GM13977 (cell line): ENCODE data around the gene KLF14.

Experiments used
- DNase-seq: peaks from one replicate; pipeline ENCODE4 v3.0.0; 2012; ENCODE audit warnings: low spot score
- in situ Hi-C: fragments of 300-500 bp; cut with MboI; formaldehyde crosslinking; loops from one replicate; pipeline ENCODE4 v1.12.0; 2022; ENCODE audit warnings: low sequenced_read_pairs, low pct_unique_long_range_greater_than_20kb, mixed read lengths, inconsistent platforms; ENCODE audit not compliant: unreplicated experiment
- TF ChIP-seq, protein P1 (sequence below): IDR thresholded peaks from 2 replicates; pipeline ENCODE4 v1.5.1; 2012; ENCODE audit warnings: mild to moderate bottlenecking, control low read depth; ENCODE audit not compliant: insufficient read depth; ENCODE audit errors: extremely low read depth, missing control alignments

The KLF14 gene

DNA sequence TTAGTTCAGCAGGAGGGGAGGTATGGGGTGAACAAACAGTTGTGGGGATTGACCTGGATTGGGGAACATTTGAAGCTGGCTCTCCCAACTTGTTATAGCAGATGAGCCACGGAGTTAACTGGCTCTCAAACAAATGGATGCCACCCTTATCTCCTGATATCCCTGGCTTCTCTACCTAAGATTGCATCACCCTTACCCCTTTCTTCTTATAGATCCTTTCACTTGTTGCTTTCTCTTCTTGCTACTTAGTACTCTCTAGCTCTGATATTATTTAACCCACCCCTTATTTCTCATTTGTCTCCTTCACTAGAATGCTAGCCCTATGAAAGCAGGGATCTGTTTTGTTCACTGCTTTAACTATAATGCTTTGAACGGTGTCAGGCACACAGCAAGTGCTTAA, 22.3 kb upstream of the KLF14 start:
- DNase-seq: no peak
- in situ Hi-C loops: loop anchor here (10.0 kb wide), 1 partner anchor 692 kb away; no protein-coding TSS in a partner anchor
- TF ChIP-seq, protein P1, sequence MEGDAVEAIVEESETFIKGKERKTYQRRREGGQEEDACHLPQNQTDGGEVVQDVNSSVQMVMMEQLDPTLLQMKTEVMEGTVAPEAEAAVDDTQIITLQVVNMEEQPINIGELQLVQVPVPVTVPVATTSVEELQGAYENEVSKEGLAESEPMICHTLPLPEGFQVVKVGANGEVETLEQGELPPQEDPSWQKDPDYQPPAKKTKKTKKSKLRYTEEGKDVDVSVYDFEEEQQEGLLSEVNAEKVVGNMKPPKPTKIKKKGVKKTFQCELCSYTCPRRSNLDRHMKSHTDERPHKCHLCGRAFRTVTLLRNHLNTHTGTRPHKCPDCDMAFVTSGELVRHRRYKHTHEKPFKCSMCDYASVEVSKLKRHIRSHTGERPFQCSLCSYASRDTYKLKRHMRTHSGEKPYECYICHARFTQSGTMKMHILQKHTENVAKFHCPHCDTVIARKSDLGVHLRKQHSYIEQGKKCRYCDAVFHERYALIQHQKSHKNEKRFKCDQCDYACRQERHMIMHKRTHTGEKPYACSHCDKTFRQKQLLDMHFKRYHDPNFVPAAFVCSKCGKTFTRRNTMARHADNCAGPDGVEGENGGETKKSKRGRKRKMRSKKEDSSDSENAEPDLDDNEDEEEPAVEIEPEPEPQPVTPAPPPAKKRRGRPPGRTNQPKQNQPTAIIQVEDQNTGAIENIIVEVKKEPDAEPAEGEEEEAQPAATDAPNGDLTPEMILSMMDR: no peak

DNA sequence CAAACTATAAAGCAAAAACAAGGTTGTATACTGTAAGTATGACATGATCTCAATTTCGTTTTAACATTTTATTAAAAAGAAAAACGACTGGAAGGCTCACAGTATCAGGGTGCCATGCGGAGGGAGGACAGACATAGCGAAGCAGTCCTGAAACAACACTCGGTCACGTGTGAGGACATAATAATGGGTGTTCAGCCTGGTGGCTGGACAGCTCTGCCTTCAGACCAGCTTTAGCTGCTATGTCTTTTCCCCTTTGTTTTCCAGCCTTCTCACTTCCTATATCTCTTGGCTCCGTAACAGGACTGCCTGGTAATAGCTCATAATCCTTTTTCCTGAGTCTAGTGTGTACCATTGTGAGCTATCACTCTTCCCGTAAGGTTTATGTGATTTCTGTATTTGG, 18.4 kb upstream of the KLF14 start:
- TF ChIP-seq, protein P1: no peak
- no peak for DNase-seq
- in situ Hi-C loops: loop anchor here (10.0 kb wide), 1 partner anchor 688 kb away; no protein-coding TSS in a partner anchor

DNA sequence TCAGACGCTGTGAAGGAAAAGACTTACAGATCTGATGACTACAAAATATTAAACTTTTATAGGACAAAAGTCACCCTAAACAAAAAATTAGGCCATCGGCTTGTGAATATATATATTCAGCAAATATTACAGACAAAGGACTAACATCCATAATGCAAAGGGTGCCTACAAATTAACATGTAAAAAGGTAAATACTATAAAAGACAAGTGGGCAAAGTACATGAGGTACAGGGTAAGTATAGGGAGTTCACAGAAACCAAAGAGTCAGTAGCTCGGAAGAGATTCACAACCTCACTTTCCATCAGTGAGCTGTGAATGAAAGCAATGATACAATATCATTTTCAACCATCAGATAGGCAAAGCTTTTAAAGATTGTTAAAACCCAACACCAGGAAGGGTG, 16.7 kb upstream of the KLF14 start:
- DNase-seq: no peak
- TF ChIP-seq, protein P1: no peak
- in situ Hi-C loops: loop anchor here (10.0 kb wide), 1 partner anchor 686 kb away; no protein-coding TSS in a partner anchor

DNA sequence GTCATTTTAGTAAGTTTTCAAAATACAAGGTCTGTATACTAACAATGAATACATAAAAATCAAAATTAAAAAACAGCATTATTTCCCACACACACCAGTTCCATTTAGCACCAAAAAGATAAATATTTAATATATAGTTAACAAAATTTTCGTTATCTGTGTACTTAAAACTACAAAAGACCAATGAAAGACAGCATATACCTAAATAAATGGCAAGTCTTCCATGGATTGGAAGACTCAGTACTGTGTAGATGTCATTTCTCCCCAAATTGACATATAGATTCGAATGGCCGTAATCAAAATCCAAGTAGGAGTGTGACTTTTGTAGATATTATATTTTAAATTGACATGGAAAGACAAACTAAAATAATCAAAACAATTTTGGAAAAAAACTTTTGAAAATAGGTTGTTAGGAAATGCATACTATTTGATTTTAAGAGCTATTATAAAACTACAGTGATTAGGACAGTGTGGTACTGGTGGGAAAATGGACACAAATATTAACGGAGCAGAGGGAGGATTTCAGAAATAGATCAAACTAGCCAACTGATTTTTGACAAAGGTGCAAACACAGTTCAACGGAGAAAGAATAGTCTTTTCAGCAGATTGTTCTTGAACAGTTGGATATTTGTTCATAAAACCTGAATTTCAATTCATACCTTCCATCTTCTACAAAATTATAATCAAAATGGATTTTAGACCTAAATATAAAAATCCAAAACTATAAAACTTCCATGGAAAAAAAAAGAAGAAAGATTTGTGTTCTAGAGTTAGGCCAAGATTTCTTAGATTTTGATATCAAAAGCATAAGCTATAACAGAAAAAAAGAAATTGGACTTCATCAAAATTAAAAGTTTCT, 14.8 kb upstream of the KLF14 start:
- DNase-seq: no peak
- in situ Hi-C loops: no loop called here
- TF ChIP-seq, protein P1: no peak

DNA sequence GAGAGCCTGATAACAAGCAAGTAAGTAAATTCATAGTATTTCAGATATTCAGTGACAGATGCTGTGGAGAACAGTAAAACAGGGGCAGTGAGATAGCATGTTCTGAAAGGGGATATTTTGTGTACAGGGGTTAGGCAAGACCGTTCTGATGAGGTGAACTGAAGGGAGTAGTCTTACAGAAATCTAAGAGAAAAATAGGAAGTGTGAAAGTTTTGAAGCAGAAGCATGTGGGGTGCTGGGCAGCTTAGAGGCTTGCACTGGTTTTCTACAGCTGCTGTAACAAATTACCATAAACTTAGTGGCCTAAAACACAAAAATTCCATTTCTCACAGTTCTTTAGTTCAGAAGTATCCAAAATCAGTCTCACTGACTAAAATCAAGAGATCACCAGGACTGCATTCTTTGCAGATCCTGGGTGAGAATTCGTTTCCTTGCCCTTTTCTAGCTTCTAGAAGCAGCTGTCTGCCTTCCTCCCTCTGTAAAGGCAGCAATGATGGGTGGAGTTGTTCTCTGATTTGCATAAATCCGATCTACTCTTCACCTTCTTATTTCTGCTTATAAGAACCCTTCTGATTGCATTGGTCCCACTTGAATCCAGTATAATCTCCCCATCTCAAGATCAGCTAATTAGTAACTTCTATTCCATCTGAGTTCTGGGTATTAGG, 7.5 kb upstream of the KLF14 start:
- in situ Hi-C loops: no loop called here
- DNase-seq: peak; percentile 10
- TF ChIP-seq, protein P1: no peak

DNA sequence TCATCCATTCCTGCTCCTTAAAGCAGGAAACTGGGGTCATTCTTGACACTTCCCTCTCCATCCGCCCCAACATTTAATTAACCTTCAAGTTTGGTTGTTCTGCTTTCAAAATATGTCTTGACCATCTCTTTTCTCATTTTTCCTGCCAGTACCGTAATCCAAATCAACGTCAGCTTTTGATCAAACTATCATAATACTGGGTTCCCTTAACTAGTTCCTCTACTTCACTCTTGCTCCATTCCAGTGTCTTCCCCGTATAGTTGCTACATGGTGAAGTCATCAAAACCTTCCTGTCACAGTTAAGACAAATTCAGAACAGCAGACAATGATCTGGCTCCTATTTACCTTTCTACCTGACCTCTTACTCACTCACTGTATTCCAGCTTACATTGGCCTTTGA, 6.6 kb upstream of the KLF14 start:
- TF ChIP-seq, protein P1: no peak
- no peak for DNase-seq
- in situ Hi-C loops: no loop called here
